Measurements from ENCODE around the gene FCGBP.
A peak's percentile ranks its signal among the peaks of the same experiment; 100 is the strongest.
"Not testable (repeated sequence)": the region's sequence is repeated elsewhere in the genome, so short reads cannot be mapped to it uniquely, and the experiment has no call there.

The FCGBP gene

DNA sequence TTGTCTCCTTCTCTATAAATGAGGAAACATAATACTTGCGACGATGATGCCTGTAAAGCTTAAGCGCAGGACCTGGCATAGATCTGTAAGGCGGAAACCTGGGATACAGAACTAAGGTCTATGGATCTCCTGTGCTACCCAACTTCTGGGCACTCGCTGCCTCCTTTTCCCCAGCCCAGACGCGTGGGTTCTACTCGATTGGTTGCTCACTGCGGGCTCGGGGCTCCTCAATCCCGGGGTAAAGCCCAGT lies 35.9 kb upstream of the FCGBP start:
- H3K4me3 ChIP-seq (ENCODE audit: low read depth, low read length), result peak overlapping the region; percentile 96
- no peak for TF ChIP-seq CTCF (IDR thresholded peaks at IDR 0.05; ENCODE audit: low read depth, low read length)

GRCh38 chr19:39969681-39970424 lies 35.4 kb upstream of the FCGBP start:
- peak overlapping the region; percentile 96 for H3K4me3 ChIP-seq (ENCODE audit: low read depth, low read length)
- TF ChIP-seq CTCF (IDR thresholded peaks at IDR 0.05; ENCODE audit: low read depth, low read length), result no peak

DNA sequence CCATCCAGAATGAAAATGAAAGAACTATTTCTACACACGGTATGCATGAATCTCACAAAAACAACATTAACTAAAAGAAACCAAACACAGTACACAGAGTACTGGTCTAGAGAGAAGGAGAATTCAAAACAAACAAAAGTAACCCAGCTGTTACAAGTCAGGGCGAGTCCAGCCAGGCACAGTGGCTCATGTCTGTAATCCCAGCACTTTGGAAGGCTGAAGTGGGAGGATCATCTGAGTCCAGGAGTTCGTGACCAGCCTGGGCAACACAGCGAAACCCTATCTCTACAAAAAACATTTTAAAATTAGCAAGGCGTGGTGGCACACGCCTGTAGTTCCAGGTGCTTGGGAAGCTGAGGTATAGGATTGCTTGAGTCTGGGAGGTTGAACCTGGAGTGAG lies 34.8 kb upstream of the FCGBP start:
- TF ChIP-seq CTCF (IDR thresholded peaks at IDR 0.05; ENCODE audit: low read depth, low read length), result no peak
- H3K4me3 ChIP-seq (ENCODE audit: low read depth, low read length), result no peak overlapping the region

- no peak overlapping the region for H3K4me3 ChIP-seq (ENCODE audit: low read depth, low read length)
- TF ChIP-seq CTCF (IDR thresholded peaks at IDR 0.05; ENCODE audit: low read depth, low read length), result no peak
Observed at GRCh38 chr19:39968789-39969188, 34.4 kb upstream of the FCGBP start.

DNA sequence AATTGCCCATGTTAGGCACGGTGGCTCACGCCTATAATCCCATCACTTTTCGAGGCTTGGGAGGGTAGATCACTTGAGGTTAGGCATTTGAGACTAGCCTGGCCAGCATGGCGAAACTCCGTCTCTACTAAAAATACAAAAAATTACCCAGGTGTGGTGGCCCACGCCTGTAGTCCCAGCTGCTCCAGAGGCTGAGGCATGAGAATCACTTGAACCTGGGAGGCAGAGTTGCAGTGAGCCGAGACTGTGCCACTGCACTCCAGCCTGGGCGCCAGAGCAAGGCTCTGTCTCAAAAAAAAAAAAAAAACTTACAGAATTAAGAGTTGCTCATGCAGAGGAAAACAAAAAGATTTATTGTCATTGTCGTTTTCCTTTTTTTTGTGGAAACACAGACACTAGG lies 33.1 kb upstream of the FCGBP start:
- H3K4me3 ChIP-seq (ENCODE audit: low read depth, low read length), result no peak overlapping the region
- no peak for TF ChIP-seq CTCF (IDR thresholded peaks at IDR 0.05; ENCODE audit: low read depth, low read length)

DNA sequence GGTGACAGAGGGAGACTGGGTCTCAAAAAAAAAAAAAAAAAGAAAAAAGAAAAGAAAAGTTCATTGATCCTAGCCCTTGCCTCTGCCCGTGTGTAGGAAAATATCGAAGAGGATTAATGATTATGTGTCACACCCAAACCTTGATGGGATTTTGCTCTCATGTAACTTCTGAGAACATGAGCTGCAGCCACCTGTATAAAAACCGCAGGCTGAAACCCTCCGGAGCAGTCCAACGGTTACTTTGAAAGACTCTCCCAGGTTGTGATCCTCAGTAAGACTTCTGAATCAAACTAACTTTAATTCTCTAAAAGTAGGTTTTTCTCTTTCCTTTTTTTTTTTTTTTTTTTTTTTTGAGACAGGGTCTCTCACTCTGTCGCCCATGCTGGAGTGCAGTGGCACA lies 32.2 kb upstream of the FCGBP start:
- no peak for TF ChIP-seq CTCF (IDR thresholded peaks at IDR 0.05; ENCODE audit: low read depth, low read length)
- no peak overlapping the region for H3K4me3 ChIP-seq (ENCODE audit: low read depth, low read length)

- TF ChIP-seq CTCF (IDR thresholded peaks at IDR 0.05; ENCODE audit: low read depth, low read length), result no peak
- no peak overlapping the region for H3K4me3 ChIP-seq (ENCODE audit: low read depth, low read length)
Observed at GRCh38 chr19:39963898-39964297, 29.5 kb upstream of the FCGBP start.

DNA sequence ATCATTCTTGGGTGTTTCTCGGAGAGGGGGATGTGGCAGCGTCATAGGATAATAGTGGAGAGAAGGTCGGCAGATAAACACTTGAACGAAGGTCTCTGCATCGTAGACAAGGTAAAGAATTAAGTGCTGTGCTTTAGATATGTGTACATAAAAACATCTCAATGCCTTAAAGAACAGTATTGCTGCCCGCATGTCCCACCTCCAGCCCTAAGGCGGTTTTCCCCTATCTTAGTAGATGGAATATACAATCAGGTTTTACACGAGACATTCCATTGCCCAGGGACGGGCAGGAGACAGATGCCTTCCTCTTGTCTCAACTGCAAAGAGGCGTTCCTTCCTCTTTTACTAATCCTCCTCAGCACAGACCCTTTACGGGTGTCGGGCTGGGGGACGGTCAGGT lies 25.0 kb upstream of the FCGBP start:
- not testable (repeated sequence) for H3K4me3 ChIP-seq (ENCODE audit: low read depth, low read length)

GRCh38 chr19:39958942-39959341 lies 24.5 kb upstream of the FCGBP start:
- H3K4me3 ChIP-seq (ENCODE audit: low read depth, low read length), result not testable (repeated sequence)

- H3K4me3 ChIP-seq (ENCODE audit: low read depth, low read length), result not testable (repeated sequence)
Observed at GRCh38 chr19:39957886-39958285, 23.5 kb upstream of the FCGBP start.

Data from WI38 (cell line).